ENCODE results near the gene GPR78. TPM values are rescaled to one million over a fixed set of nuclear protein-coding genes. Genes with fewer than 3 reads are reported as not detected.

The GPR78 gene
- total and polyA plus RNA-seq, 4 donors, result 0.05 to 0.28 TPM; not detected in 2

- no peak overlapping the region for H3K27ac ChIP-seq (ENCODE audit: low read depth in 1 of 2, low read length in 1 of 2)
- no peak overlapping the region for H3K9ac ChIP-seq (ENCODE audit: insufficient read depth in 1 of 2, low read length in 2 of 2)
- no peaks in the 10 kb centered on the region for H3K4me1 ChIP-seq (ENCODE audit: control insufficient read depth in 5 of 5, insufficient read depth in 5 of 5, low read length in 5 of 5)
- H3K36me3 ChIP-seq (ENCODE audit: control insufficient read depth in 4 of 4, insufficient read depth in 4 of 4, low read length in 4 of 4), result no peaks in the 10 kb centered on the region
- peaks cover 0 to 8% (median 5%) of the 10 kb centered on the region in 3 donors for H3K27me3 ChIP-seq (ENCODE audit: control insufficient read depth in 3 of 3, insufficient read depth in 3 of 3, low read length in 2 of 3)
- no peak for DNase-seq
- no peak for TF ChIP-seq CTCF (IDR thresholded peaks at IDR 0.05; ENCODE audit: control extremely low read depth, extremely low read depth)
- 80 to 82% methylated on average over 19 of the region's 19 CpGs for WGBS, 2 donors
- no peak for ATAC-seq (ENCODE audit: insufficient read depth, low FRiP score)
- H3K9me3 ChIP-seq (ENCODE audit: control insufficient read depth in 4 of 4, insufficient read depth in 3 of 4, low read length in 3 of 4), result no peaks in the 10 kb centered on the region
- no peak overlapping the region for H3K4me3 ChIP-seq
These were observed 18.3 kb downstream of the GPR78 start for GRCh38 chr4:8598391-8599090.

- no peak for ATAC-seq (ENCODE audit: insufficient read depth, low FRiP score)
- 83 to 87% methylated on average over 8 of the region's 8 CpGs for WGBS, 2 donors
- no peak overlapping the region for H3K27ac ChIP-seq (ENCODE audit: low read depth in 1 of 2, low read length in 1 of 2)
- no peak overlapping the region for H3K4me3 ChIP-seq
- no peak for DNase-seq
- no peak for TF ChIP-seq CTCF (IDR thresholded peaks at IDR 0.05; ENCODE audit: control extremely low read depth, extremely low read depth)
- no peak overlapping the region for H3K9ac ChIP-seq (ENCODE audit: insufficient read depth in 1 of 2, low read length in 2 of 2)
- H3K9me3 ChIP-seq (ENCODE audit: control insufficient read depth in 4 of 4, insufficient read depth in 3 of 4, low read length in 3 of 4), result no peaks in the 10 kb centered on the region
- H3K36me3 ChIP-seq (ENCODE audit: control insufficient read depth in 4 of 4, insufficient read depth in 4 of 4, low read length in 4 of 4), result no peaks in the 10 kb centered on the region
- H3K4me1 ChIP-seq (ENCODE audit: control insufficient read depth in 5 of 5, insufficient read depth in 5 of 5, low read length in 5 of 5), result no peaks in the 10 kb centered on the region
- H3K27me3 ChIP-seq (ENCODE audit: control insufficient read depth in 3 of 3, insufficient read depth in 3 of 3, low read length in 2 of 3), result peaks cover 0 to 3% (median 0%) of the 10 kb centered on the region in 3 donors
These were observed 18.9 kb downstream of the GPR78 start for GRCh38 chr4:8599091-8599460.

- no peaks in the 10 kb centered on the region for H3K4me1 ChIP-seq (ENCODE audit: control insufficient read depth in 5 of 5, insufficient read depth in 5 of 5, low read length in 5 of 5)
- DNase-seq (no peak), ATAC-seq (ENCODE audit: insufficient read depth, low FRiP score) (no peak)
- TF ChIP-seq CTCF (IDR thresholded peaks at IDR 0.05; ENCODE audit: control extremely low read depth, extremely low read depth), result no peak
- H3K4me3 ChIP-seq, result no peak overlapping the region
- no peaks in the 10 kb centered on the region for H3K9me3 ChIP-seq (ENCODE audit: control insufficient read depth in 4 of 4, insufficient read depth in 3 of 4, low read length in 3 of 4)
- H3K27ac ChIP-seq (ENCODE audit: low read depth in 1 of 2, low read length in 1 of 2), result no peak overlapping the region
- H3K36me3 ChIP-seq (ENCODE audit: control insufficient read depth in 4 of 4, insufficient read depth in 4 of 4, low read length in 4 of 4), result no peaks in the 10 kb centered on the region
- 65 to 66% methylated on average over 9 of the region's 9 CpGs for WGBS, 2 donors
- H3K9ac ChIP-seq (ENCODE audit: insufficient read depth in 1 of 2, low read length in 2 of 2), result no peak overlapping the region
- no peaks in the 10 kb centered on the region for H3K27me3 ChIP-seq (ENCODE audit: control insufficient read depth in 3 of 3, insufficient read depth in 3 of 3, low read length in 2 of 3)
These were observed 19.5 kb downstream of the GPR78 start for GRCh38 chr4:8599657-8600056.

- H3K27me3 ChIP-seq (ENCODE audit: control insufficient read depth in 3 of 3, insufficient read depth in 3 of 3, low read length in 2 of 3), result no peaks in the 10 kb centered on the region
- no peaks in the 10 kb centered on the region for H3K9me3 ChIP-seq (ENCODE audit: control insufficient read depth in 4 of 4, insufficient read depth in 3 of 4, low read length in 3 of 4)
- DNase-seq (no peak), ATAC-seq (ENCODE audit: insufficient read depth, low FRiP score) (no peak)
- no peaks in the 10 kb centered on the region for H3K36me3 ChIP-seq (ENCODE audit: control insufficient read depth in 4 of 4, insufficient read depth in 4 of 4, low read length in 4 of 4)
- no peak overlapping the region for H3K27ac ChIP-seq (ENCODE audit: low read depth in 1 of 2, low read length in 1 of 2)
- 87 to 92% methylated on average over 13 of the region's 13 CpGs for WGBS, 2 donors
- H3K9ac ChIP-seq (ENCODE audit: insufficient read depth in 1 of 2, low read length in 2 of 2), result no peak overlapping the region
- no peak for TF ChIP-seq CTCF (IDR thresholded peaks at IDR 0.05; ENCODE audit: control extremely low read depth, extremely low read depth)
- H3K4me3 ChIP-seq, result no peak overlapping the region
- no peaks in the 10 kb centered on the region for H3K4me1 ChIP-seq (ENCODE audit: control insufficient read depth in 5 of 5, insufficient read depth in 5 of 5, low read length in 5 of 5)
These were observed 20.1 kb downstream of the GPR78 start for GRCh38 chr4:8600266-8600665.
